C4-2B (cell line): ENCODE measurements around the gene PRRC2B.

Source experiments
- H3K27ac ChIP-seq: fragments of 450-650 bp; 2 replicates; pipeline ENCODE4 v1.5.1; 2017
- ZFX ChIP-seq: fragments of 450-650 bp; IDR thresholded peaks from 2 replicates; pipeline ENCODE4 v1.6.1; 2017
- TF ChIP-seq, protein P1 (sequence below): fragments of 450-650 bp; conservative IDR thresholded peaks from 2 replicates; pipeline ENCODE4 v1.5.1; 2017; ENCODE audit warnings: mild to moderate bottlenecking

Gene PRRC2B

DNA sequence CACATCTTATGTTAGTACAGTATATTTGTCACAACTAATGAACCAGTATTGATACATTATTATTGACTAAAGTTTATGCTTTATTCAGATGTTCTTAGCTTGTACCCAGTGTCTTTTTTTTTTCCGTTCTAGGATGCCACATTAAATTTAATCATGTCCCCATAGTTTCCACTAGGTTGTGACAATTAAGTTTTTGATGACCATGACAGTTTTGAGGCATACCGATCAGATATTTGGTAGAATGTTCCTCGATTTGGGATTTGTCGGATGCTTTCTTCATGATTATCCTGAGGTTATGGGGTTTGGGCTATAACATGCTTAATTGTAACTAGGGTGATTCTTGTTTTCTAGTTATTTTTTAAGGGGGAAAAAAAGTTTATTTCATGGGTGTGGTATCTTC, 22.6 kb downstream of the PRRC2B start:
- TF ChIP-seq, protein P1, sequence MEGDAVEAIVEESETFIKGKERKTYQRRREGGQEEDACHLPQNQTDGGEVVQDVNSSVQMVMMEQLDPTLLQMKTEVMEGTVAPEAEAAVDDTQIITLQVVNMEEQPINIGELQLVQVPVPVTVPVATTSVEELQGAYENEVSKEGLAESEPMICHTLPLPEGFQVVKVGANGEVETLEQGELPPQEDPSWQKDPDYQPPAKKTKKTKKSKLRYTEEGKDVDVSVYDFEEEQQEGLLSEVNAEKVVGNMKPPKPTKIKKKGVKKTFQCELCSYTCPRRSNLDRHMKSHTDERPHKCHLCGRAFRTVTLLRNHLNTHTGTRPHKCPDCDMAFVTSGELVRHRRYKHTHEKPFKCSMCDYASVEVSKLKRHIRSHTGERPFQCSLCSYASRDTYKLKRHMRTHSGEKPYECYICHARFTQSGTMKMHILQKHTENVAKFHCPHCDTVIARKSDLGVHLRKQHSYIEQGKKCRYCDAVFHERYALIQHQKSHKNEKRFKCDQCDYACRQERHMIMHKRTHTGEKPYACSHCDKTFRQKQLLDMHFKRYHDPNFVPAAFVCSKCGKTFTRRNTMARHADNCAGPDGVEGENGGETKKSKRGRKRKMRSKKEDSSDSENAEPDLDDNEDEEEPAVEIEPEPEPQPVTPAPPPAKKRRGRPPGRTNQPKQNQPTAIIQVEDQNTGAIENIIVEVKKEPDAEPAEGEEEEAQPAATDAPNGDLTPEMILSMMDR = no peak
- TF ChIP-seq ZFX = no peak
- H3K27ac ChIP-seq = no peak overlapping the region

DNA sequence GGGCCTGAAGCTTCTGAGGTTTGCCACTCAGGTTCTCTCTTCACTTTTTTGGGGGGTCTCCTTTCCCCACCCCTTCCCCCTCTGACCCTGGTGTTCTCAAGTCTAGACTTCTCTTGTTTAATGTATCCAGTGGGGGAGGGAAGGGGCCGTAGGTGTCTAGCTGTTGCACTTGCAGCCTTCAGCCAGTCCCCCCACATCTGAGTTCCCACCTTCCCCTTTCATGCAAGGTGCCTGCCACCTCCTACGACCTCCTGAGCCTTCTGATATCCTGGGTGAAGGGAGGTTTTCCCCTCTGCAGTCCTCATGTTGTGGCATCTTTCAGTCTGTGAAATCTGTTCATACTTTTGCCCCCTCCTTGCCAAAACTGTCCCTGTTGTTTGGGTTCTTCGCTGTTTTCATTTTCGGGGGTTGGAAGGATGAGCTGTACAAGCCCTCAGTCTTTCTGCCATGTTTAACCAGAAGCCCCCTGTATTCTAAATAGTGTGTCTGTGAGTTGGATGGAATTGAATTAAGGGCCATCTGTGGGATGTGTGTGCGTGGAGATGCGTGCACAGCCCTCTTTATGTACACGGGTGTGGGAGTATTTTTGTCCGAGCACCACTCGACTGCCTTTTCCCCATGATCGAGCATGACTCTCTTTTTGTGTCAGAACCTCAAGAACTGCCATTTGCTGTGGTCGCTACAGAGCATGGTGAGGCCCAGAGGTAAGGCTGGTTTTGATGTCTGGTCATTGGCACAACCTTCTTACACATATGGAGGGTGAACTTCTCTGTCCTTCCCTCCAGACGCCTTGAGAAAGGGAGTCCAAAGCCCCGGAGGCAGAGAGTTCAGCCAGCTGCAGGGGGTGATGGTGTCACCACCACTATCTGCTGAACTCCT, 23.6 kb downstream of the PRRC2B start:
- H3K27ac ChIP-seq = peak overlapping the region; percentile 42
- TF ChIP-seq, protein P1 = no peak

DNA sequence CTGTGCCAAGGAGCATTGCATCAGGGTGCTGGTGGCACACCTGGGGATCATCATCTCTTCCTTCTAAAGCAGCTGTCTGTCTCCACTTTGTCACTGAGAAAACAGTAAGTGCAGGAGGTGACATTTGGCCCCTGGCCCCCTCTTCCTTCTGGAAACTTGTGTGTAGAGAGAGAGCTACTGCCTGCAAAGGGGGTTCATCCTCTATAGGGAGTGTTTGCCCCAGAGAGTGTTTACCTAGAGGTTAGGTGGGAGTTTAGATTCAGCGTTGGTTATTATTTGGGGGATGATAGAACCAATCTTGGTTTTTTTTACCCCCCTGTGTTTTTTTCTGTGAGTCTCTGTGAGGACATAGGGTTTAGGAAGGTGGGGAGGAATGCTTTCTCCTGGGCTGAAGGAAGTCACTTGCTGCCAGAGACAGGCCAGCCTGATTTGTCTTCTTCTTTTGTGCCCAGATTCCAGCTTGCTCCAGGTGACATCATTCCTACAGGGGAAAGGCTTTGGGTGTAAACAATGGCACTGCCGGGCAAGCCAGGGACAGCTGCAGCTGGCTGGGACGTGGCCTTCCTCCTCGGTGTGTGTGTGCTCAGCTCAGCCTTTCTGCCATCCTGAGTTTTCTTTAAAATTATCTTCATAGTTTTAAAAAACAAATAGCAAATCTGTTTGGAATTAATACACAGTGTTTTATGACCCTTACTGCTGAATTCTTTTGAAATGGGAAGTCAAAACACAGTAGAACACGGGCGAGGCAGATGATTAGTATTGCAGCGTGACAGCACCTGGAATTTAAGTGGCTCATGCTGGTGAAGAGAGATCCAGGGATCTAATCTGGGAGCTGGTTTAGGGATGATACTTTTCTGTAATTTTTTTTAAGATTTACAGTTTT, 24.5 kb downstream of the PRRC2B start:
- no peak for TF ChIP-seq ZFX
- TF ChIP-seq, protein P1 = no peak
- peak overlapping the region; percentile 42 for H3K27ac ChIP-seq

DNA sequence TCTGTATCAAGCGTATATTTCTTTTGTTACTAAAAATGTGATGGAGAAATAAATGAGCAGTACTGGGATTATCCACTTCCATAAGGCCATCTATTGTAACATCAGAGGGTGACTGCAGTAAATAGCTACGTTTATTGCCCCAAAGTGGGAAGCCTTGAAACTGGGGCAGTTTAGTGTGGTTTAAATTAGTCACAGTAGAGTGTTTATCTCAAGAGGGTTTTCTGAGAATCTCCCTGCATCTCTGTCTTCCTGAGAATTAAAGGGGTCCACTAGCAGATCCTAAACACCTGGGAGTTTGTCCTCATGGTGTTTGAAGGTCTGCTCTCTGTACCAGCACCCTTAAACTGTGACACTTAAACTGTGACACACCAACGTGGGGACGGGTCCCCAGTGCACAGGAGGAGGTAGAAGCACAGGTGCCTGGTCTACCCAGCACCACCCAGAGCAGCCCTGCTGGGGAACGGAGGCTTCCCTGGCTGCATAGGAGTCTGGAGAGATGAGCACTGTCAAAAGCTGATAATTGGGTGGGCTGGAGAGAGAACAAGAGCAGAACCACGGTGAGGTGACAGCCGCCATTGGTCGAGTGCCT, 25.2 kb downstream of the PRRC2B start:
- no peak for TF ChIP-seq ZFX
- TF ChIP-seq, protein P1 = no peak

DNA sequence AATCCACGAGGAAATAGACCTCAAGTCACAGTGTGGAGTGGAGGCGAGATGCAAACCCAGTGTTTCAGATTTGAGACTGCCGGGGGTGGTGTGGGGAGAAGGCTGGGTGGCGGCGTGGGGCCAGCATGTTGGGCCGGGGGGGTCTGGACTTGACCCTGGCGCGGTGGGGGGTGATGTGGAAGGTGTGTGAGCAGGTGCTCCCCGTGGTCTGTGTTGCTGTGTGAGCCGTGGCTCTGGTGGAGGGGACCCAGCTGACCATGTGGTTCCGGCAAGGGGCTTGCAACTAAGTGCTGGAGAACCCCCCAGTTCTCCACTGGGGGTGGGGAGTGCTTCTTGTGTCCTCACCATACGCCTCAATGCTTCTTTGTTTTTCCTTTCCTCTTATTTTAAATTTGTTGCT, 25.8 kb downstream of the PRRC2B start:
- TF ChIP-seq, protein P1 = no peak
- TF ChIP-seq ZFX = no peak
- H3K27ac ChIP-seq = no peak overlapping the region

More for the DNA sequence above, 25.2 kb downstream of the PRRC2B start:
- H3K27ac ChIP-seq = no peak overlapping the region

DNA sequence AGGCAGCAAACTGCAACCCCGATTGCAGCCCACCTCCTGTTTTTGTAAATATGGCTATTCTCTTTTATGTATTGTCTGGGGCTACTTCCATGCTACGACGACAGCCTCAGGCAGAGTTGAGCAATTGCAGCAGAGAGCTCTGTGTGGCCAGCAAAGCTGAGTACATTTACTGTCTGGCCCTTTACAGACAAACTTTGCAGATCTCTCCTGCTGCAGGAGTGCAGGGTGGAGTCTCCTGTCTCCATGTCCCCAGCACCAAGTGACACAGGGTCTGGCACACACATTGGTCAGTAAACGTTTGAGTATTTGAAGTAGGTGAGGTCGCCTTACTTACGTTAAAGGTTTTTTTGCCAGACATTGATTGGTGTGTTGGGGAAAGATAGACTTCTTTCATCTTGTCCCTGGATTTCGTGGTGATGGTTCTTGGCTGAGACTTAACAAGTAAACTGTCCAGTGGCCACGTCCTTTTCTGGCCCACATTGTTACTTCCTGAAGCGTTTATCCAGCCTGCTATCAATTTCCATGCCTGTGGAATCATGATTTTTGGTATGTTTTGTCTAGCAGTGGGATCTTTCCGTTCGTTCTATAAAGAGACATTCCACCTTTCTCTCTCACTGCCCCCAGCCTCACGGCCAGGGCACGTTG, 27.2 kb downstream of the PRRC2B start:
- H3K27ac ChIP-seq = peak overlapping the region; percentile 60
- no peak for TF ChIP-seq ZFX
- TF ChIP-seq, protein P1 = no peak; the same call in 1 of the 2 replicates
